Measurements from ENCODE around the gene CCNG2. TPM values are rescaled to one million over a fixed set of nuclear protein-coding genes. Genes with fewer than 3 reads are reported as not detected.

CCNG2 gene
- total and polyA plus RNA-seq, 2 of the 4 experiments (the other 2 are of a cell fraction) = 11.3 to 14.9 TPM

GRCh38 chr4:77132652-77133312 lies 24.2 kb upstream of the CCNG2 start:
- no peak overlapping the region for H3K18ac ChIP-seq (ENCODE audit: low read depth, low read length)
- H3K79me1 ChIP-seq (ENCODE audit: low read depth in 1 of 2, low read length in 2 of 2) = no peaks in the 10 kb centered on the region
- DNase-seq = no peak
- no peaks in the 10 kb centered on the region for H4K20me1 ChIP-seq (ENCODE audit: insufficient read depth, low read length)
- H3K27me3 ChIP-seq (ENCODE audit: control insufficient read depth, insufficient read depth, low read length) = peaks cover 22% of the 10 kb centered on the region
- H3K36me3 ChIP-seq (ENCODE audit: control insufficient read depth, insufficient read depth, low read length) = no peaks in the 10 kb centered on the region
- no peaks in the 10 kb centered on the region for H3K9me3 ChIP-seq (ENCODE audit: control insufficient read depth, insufficient read depth, low read length)
- H2BK120ac ChIP-seq (ENCODE audit: low read depth, low read length) = no peak overlapping the region
- H2BK20ac ChIP-seq (ENCODE audit: low read depth, low read length) = no peak overlapping the region
- H3K4me2 ChIP-seq (ENCODE audit: low read depth, low read length) = no peak overlapping the region
- no CpG with 5 or more reads among the region's 1 CpG for WGBS, 2 experiments (ENCODE audit: extremely low coverage in 2 of 2, insufficient read length in 1 of 2)
- ATAC-seq (ENCODE audit: low read depth) = no peak
- no peak overlapping the region for H2AFZ ChIP-seq (replicated peaks; ENCODE audit: low read length, poor library complexity)
- H4K91ac ChIP-seq (ENCODE audit: insufficient read depth, low read depth, low read length) = no peak overlapping the region
- no peak overlapping the region for H2BK15ac ChIP-seq (ENCODE audit: low read depth, low read length)
- no peak overlapping the region for H3K23ac ChIP-seq (ENCODE audit: low read depth, low read length)
- POLR2A ChIA-PET (ENCODE audit: unreplicated experiment) = no interaction called here
- no peak overlapping the region for H4K8ac ChIP-seq (ENCODE audit: low read depth in 2 of 2, low read length in 2 of 2)
- CTCF ChIA-PET = interaction anchor here (0.7 kb wide), 1 partner anchor 468 kb away, joined by 3 read pairs; no protein-coding TSS in a partner anchor
- TF ChIP-seq RFX5 (IDR thresholded peaks at IDR 0.05; ENCODE audit: low read depth, low read length) = no peak
- TF ChIP-seq FOS (IDR thresholded peaks at IDR 0.05; ENCODE audit: low read depth, low read length) = no peak
- no peak for TF ChIP-seq RCOR1 (IDR thresholded peaks at IDR 0.05; ENCODE audit: insufficient replicate concordance, low read length)
- TF ChIP-seq CTCF (conservative IDR thresholded peaks at IDR 0.05; ENCODE audit: low read depth, low read length) = no peak
- TF ChIP-seq MAFK (IDR thresholded peaks at IDR 0.05; ENCODE audit: low read depth, low read length) = no peak
- TF ChIP-seq MXI1 (IDR thresholded peaks at IDR 0.05; ENCODE audit: borderline replicate concordance, low read depth, low read length) = no peak
- TF ChIP-seq MAZ (IDR thresholded peaks at IDR 0.05; ENCODE audit: borderline replicate concordance, low read depth, low read length) = no peak
- no peak for TF ChIP-seq SMC3 (IDR thresholded peaks at IDR 0.05; ENCODE audit: low read depth, low read length)
- no peak for TF ChIP-seq ELK1 (IDR thresholded peaks at IDR 0.05; ENCODE audit: borderline replicate concordance, low read depth, low read length)
- in situ Hi-C loops (cut with MboI; ENCODE audit: low sequenced_read_pairs) = no loop called here
- H3K4ac ChIP-seq (ENCODE audit: low read depth, low read length) = no peak overlapping the region
- no peak overlapping the region for H3K27ac ChIP-seq (ENCODE audit: insufficient read depth, low read length)
- H3K9me1 ChIP-seq (ENCODE audit: insufficient read depth, low read length) = no peaks in the 10 kb centered on the region
- intact Hi-C loops (cut with micrococcal nuclease) = no loop called here
- no peak overlapping the region for H2AK5ac ChIP-seq (ENCODE audit: low read depth, low read length)
- no peak overlapping the region for H3K56ac ChIP-seq (ENCODE audit: extremely low read depth, insufficient read depth, low read length)
- H2BK5ac ChIP-seq (ENCODE audit: low read depth, low read length, poor library complexity, severe bottlenecking) = no peak overlapping the region
- H3K4me1 ChIP-seq (ENCODE audit: control insufficient read depth, insufficient read depth, low read length) = no peaks in the 10 kb centered on the region
- no peak overlapping the region for H2AK9ac ChIP-seq (replicated peaks; ENCODE audit: low read depth, low read length, poor library complexity)
- H3K14ac ChIP-seq (replicated peaks; ENCODE audit: low read depth, low read length) = no peak overlapping the region
- dilution Hi-C loops (cut with HindIII; ENCODE audit: low sequenced_read_pairs, unreplicated experiment) = no loop called here
- H4K5ac ChIP-seq (ENCODE audit: low read depth, low read length) = no peak overlapping the region
- H3K4me3 ChIP-seq (ENCODE audit: insufficient read depth, low read depth, low read length) = no peak overlapping the region
- BruUV-seq (replicated peaks) = no TSS peak
- H3K9ac ChIP-seq (ENCODE audit: low read depth, low read length) = no peak overlapping the region

Measured in IMR-90 (cell line).